ENCODE measurements around the gene ARMCX5. TPM values are rescaled to one million over a fixed set of nuclear protein-coding genes. Genes with fewer than 3 reads are reported as not detected.

ARMCX5 gene
- 1 to 10 TPM; 6.4 to 6.9 (median 6.5) TPM for polyA plus RNA-seq

DNA sequence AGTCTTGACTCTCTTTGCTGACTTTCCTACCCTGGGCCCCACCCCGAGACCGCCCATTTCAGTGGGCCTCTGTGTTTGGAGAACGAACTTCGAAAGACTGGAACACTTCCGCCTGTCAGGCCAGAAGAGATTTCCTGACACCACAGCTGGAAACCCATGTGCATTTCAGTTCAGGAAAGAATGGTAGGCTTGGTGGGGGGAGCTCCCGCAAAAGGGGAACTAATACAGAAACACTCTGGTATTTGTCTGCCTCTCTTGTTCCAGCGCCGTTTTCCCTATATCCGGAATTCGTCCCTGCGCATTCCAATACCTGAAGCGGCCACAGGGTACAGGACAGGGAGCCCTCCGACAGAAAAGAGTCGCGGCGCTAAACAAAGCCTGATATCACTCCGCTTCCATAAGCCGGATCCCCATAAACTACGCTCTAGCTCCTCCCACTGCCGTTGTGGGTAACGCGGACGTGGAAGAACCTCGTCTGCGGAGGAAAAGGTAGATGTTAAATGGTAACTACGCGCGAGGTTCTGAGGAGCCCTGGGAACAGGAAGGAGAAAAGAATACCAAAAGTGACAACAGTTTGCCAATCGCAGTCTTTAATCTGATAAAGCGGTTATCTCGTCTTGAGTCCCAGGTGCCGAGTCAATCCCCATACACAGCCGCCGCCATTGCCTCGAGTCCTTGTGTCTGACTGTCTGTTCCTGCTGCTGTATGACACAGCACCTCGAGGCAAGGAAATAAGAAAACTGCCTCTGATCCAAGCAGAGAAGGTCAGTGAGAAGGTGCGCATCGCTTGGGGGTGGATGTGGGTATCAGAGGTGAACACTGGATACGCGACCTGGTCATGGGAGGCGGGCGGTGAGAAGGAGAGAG lies at the start of gene ARMCX5:
TSS of gene ARMCX5 (plus strand) at position 432 of the 867 bp plus-strand sequence. CDS start 2,627 bp downstream, outside the sequence.
- 0 to 35% (median 0%) methylated on average over 40 to 42 of the region's 42 CpGs for WGBS, 3 donors
- H3K27ac ChIP-seq (ENCODE audit: low read depth, low read length) = no peak within 1 kb of the TSS

DNA sequence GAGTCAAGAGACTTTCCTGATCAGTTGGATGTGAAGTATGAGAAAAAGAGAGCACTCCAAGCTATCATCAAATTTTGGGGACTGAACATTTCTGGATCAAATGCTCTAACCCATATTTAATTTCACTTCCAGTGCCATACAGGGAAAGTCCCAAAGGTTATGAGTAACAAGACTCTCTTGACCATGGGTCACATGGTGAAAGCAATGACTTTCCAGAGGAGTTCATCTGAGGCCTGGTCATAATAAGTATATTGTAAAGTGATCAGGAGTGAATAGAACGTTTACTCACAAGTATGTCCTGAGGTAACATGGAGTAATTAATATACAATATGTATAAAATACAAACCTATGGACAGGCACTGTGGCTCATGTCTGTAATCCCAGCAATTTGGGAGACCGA lies 40.7 kb upstream of the ARMCX5 start:
- no peak overlapping the region for H3K27ac ChIP-seq (ENCODE audit: low read depth, low read length)
- 69 to 90% (median 86%) methylated on average over 2 of the region's 2 CpGs for whole genome bisulfite sequencing, 3 donors

DNA sequence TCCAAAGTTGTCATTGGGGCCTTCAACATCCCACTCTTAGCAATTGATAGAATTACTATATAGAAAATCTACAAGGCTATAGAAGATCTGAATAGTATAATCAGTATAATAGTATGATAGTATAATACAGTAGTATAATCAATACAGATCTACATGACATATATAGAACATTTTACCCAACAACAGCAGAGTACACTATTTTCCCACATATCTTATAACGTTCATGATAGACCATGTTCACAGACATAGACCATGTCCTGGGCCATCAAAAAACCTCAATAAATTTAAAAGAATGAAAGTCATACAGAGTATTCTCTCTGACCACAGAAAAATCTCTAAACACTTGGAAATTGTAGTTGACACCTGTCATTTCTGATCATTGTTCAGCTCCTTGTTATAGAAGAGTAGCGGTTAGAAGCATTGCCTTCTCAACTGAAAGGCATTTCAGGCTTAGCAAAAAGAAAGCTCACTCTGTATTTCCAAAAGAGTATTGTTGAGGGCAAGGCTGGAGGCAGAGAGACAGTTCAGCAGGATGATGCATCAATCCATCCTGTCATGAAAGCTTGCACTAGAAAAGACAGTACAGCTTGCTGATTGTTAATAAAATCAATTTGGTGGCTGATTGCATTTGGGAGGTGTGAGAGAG lies 38.8 kb upstream of the ARMCX5 start:
- WGBS, 3 donors = 61 to 94% (median 82%) methylated on average over 2 of the region's 2 CpGs
- no peak overlapping the region for H3K27ac ChIP-seq (ENCODE audit: low read depth, low read length)

DNA sequence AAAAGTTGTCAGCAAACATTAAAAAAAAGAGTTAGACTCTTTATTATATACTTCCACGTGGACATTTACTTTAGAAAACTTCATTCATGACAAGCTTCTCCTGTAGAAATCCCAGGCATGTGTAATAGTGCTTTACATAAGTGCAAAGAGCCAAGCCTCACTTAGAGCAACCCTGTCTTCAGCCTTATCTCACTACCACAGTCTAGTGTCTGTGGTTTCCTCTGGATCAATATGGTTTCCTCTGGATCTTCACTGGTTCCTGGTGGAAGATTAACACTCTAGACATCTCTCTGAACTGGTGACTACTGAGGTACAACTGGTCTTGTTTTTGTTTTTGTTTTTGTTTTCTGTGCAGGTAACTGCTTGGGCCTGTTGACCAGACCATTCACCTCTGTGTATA lies 18.4 kb upstream of the ARMCX5 start:
- H3K27ac ChIP-seq (ENCODE audit: low read depth, low read length) = no peak overlapping the region
- 25 to 63% (median 38%) methylated on average over 1 of the region's 1 CpG for WGBS, 3 donors

DNA sequence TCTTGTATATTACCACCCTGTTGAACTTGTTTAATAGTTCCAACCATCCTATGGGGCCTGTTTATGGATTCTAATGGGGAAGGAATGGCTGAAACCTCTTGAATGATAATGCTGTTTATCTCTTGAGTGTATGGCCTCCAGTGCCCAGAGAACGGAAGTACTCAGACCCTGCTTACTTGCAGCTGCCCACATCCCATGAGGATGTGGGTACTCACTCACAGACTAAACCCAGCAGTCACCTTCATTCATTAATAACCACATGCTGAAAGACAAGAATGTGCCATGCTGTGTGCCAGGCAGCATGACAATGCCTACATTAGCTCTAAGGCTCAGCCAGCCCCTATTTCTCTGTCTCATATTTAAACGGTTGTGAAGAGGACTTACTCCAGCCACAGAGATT lies 5.9 kb upstream of the ARMCX5 start:
- no peak overlapping the region for H3K27ac ChIP-seq (ENCODE audit: low read depth, low read length)
- WGBS, 3 donors = 49 to 92% (median 66%) methylated on average over 2 of the region's 2 CpGs

DNA sequence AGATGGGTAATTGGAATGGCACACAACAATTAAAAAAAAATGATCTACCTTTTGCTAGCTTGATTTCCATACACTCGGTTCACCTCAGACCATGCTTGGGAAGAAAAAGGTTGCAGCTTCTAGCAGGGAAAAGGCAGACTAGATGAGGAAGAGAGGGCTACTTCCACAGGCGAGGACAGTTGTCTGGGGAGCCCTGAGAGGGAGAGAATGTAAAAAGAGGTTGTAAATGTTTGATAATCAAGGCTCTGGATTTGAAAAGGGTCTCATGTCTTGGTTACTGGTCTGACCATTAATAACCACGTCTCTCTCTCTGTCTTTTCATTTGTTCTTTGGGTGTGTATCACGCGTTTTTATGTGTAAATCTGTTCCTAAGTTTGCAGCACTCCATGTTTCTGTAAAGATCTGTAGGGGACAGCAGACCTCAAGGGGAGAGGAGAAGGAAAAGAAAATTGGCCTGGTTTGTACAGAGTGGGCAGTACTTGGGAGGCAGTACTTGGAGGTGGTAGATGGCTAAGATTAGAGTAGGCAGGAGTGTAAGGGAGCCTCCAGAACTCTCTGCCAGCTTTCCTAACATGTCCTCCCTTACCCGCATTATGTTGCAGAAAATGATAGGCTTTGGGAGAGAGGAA lies 750 bp downstream of the ARMCX5 start:
- WGBS, 3 donors = 0 to 26% (median 1%) methylated on average over 6 of the region's 6 CpGs
- H3K27ac ChIP-seq (ENCODE audit: low read depth, low read length) = no peak overlapping the region

DNA sequence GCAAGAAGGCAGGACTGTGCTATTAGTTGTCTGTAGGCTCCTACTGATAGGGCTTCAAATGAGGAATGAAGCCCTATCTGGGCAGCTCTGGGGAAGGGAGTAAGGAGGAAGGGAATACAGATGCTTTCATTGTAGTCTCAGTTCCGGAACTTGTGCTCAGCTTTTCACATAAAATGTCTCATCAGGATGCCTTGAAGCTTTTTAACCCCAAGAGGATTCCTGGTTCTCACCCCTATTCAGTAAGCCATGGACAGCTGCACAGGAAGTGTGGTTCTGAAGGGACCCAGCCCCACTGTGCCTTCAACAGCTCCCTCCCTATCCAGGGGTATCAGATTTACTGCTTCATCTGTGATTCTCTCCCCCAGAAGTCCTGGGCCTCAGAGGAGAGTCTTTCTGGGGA lies 5.0 kb downstream of the ARMCX5 start:
- H3K27ac ChIP-seq (ENCODE audit: low read depth, low read length) = no peak overlapping the region
- WGBS, 3 donors = 53 to 88% (median 83%) methylated on average over 1 of the region's 1 CpG

DNA sequence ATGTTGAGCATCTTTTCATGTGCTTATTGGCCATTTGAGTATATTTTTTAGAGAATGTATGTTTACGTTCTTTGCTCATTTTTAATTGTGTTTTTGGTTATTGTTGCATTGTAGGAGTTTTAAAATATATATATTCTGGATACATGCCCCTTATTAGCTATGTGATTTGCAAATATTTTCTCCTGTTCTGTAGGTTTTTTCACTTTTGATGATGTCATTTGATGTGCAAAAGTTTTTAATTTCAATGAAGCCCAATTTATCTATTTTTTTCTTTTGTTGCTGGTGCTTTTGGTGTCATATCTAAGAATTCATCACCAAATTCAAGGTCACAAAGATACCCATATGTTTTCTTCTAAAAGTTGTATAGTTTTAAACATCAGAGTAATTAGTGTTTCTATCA lies 6.8 kb downstream of the ARMCX5 start:
- H3K27ac ChIP-seq (ENCODE audit: low read depth, low read length) = no peak overlapping the region
- WGBS, 3 donors = 82 to 100% (median 95%) methylated on average over 1 of the region's 1 CpG

DNA sequence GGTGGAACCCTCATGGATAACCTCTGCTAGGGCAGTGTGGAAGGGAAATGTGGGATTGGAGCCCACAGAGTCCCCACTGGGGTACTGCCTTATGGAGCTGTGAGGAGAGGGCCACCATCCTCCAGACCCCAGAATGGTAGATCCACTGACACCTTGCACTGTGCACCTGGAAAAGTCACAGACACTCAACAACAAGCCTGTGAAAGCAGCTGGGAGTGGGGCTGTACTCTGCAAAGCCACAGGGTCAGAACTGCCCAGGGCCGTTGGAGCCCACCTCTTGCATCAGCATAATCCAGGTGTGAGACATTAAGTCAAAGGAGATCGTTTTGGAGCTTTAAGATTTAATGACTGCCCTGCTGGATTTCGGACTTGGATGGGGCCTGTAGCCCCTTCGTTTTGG lies 11.6 kb downstream of the ARMCX5 start:
- H3K27ac ChIP-seq (ENCODE audit: low read depth, low read length) = no peak overlapping the region
- 62 to 94% (median 93%) methylated on average over 4 of the region's 4 CpGs for WGBS, 3 donors

DNA sequence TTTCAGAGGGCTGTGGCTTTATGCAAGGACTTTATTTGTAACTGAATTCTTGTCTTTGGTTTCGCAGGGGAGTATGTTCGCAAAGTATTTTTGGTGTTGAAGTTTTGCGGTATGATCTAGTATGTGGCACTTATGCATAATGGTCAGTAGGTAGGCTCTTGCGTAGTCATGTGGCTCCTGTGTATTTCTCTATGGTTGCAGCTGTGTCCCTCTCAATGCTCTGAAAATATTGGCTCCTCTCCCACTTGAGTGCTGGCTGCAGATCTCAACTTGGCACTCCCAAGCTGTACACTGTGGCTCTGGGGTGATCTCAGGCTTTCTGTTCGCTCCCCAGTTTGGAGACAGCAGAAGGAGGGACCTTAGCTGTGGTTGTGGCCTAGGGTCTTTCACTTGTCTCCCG lies 24.8 kb downstream of the ARMCX5 start:
- WGBS, 3 donors = 66 to 94% (median 84%) methylated on average over 6 of the region's 6 CpGs
- H3K27ac ChIP-seq (ENCODE audit: low read depth, low read length) = no peak overlapping the region

DNA sequence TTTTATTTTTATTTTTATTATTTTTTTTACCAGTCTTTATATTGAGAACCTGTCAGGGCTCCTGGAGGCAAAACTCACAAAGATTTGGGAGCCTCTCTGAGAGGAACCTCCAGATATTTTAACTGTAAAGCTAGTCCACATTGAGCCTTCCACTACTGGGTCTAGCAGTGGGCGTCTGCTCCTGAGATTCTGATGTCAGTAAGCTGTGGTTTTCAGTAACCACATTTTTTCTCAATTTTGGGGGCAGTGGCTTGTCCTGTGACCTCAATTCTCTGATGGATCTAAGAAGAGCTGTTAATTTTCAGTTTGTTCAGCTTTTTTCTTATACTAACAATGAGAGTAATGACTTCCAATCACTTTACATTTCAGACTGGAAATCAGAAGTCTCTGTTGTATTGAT lies 28.3 kb downstream of the ARMCX5 start:
- 30 to 100% (median 52%) methylated on average over 1 of the region's 1 CpG for WGBS, 3 donors
- no peak overlapping the region for H3K27ac ChIP-seq (ENCODE audit: low read depth, low read length)

DNA sequence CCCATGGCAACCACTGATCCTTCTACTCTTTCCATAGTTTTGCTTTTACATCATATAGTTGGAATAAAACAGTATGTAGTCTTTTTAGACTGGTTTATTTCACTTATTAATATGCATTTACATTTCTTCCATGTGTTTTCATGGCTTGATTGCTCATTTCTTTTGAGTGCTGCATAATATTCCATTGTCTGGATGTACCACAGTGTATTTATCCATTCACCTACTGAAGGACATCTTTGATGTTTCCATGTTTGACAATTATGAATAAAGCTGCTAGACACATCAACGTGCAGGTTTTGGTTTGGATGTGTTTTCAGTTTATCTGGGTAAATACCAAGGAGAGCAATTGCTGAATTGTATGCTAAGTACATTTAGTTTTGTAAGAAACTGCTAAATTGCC lies 38.2 kb downstream of the ARMCX5 start:
- no peak overlapping the region for H3K27ac ChIP-seq (ENCODE audit: low read depth, low read length)
- WGBS, 3 donors = 50 to 84% (median 83%) methylated on average over 1 of the region's 1 CpG

DNA sequence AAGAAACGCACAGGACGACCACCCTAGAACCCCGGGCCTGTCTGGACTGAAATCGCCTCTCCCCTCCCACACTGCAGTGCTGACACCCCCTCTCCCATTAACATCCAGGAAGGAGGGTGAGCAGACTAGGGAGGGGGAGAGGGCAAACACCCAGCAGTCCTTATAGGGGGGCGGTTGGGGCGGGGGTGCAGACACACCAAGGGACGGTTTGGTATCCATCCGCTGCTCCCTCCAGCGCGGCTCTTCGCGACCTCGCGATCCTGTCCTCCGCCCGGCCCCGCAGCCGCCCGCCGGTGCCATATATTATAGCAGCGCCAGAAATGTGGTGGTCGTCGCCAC lies 51.6 kb downstream of the ARMCX5 start:
- no peak overlapping the region for H3K27ac ChIP-seq (ENCODE audit: low read depth, low read length)

DNA sequence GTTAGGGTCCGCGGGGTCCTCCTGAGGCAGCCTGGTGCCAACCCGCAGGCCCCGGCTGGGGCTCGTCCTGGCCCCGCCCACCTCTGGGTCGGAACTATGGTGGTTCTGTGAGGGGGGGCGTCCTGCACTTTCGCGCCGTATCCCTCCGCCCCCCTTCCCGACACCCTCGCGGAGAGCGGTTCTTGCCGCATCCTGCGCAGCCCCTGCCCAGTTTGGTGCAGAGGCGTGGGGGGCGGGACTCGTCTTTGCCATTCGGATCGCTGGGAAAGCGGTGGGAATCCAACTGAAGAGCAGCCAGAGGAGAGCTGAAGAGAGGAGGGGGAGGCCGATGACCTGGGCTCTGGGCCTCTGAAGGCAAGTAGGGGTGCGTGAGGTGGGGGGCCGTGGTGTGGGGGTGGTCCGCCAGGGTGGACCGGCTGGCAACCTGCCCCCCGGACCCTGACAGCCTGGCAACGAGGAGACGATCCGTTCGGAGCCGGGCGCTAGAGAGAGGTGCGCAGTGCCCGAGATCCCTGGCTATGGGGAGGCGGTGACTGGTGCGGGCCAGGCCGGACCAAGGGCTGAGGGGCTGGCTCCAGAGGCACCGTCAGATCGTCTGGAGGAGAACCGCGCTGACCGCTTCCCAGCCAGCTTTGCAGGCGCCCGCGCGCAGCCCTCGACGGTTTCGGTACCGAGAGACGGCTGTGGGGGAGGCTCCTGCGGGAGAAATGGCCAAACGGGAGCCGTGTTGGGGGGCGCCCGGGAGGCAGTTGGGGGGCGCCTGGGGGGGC lies 52.1 kb downstream of the ARMCX5 start, which contains the start of gene GPRASP1:
TSS of gene GPRASP1 (plus strand) at position 242 of the 770 bp plus-strand sequence. CDS start 2,431 bp downstream, outside the sequence.
- WGBS, 3 donors = 0 to 39% (median 0%) methylated on average over 17 to 61 of the region's 61 CpGs
- H3K27ac ChIP-seq (ENCODE audit: low read depth, low read length) = no peak within 1 kb of the TSS

More for the DNA sequence above, 51.6 kb downstream of the ARMCX5 start:
- 1 to 22% (median 11%) methylated on average over 12 to 23 of the region's 23 CpGs for WGBS, 3 donors

DNA sequence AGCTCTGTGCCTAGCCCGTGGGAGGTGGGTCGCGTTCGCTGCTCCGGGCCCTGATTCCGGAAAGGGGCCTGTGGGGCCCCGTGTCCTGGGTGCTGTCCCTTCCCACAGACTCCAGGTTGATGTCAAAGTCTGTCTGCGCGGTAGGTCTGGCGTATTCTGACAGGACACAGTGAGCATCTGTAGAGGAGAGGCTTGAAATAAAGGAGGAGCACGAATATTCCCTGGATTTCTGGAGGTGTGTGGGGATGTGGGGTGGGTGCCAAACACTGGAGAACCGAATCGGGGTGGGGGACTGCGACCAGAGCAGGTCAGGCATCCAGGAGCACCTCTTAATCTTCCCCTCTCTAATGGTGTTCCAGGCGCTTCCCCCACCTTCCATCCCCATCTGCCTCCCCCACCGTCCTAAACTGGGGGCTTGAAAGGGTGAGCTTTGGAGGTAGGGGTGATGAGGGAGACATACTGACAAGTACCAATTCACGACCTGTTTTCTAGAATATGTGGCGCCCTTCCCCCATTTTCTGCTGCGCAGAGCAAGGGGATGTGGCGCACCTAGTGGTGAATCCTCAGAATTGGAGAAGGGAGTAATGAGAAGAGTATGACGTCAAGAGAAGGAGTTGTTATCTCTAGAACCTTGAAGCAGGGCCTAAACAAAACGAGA lies 52.8 kb downstream of the ARMCX5 start:
- WGBS, 3 donors = 14 to 38% (median 18%) methylated on average over 14 to 22 of the region's 22 CpGs
- H3K27ac ChIP-seq (ENCODE audit: low read depth, low read length) = no peak overlapping the region

Measured in adipose tissue (tissue), 3 donors.